NT2/D1 (cell line): ENCODE data around the gene DCLK1.

Source experiments
- SUZ12 ChIP-seq: IDR thresholded peaks from 2 replicates; pipeline ENCODE4 v1.6.1; 2011; ENCODE audit not compliant: insufficient read length, insufficient read depth; ENCODE audit errors: extremely low read depth
- YY1 ChIP-seq: IDR thresholded peaks from 2 replicates; pipeline ENCODE4 v1.6.1; 2011; ENCODE audit not compliant: insufficient read length, insufficient read depth
- ZNF274 ChIP-seq: IDR thresholded peaks from 2 replicates; pipeline ENCODE4 v1.6.1; 2011; ENCODE audit warnings: mild to moderate bottlenecking, low read depth, low read length

DNA sequence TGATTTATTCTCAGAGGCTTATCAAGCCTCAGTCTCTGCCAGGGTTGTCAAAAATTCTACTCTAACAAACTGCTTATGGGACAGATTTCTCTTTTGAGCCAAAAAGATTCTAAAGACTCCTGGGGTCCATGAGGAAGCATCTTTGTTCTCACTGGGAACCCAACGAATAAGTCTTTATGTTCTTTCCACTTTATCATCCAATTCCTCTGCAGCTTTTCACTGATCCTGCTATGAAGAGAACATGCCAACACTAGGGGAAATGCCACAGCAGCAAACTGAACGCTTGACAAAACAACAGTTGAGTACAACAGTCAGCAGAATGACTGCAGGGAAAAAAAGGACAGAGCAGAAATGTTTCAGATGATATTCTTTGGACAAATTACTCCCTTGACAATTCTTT is 22.2 kb downstream of the DCLK1 start:
- TF ChIP-seq SUZ12, result no peak
- TF ChIP-seq YY1, result no peak
- no peak for TF ChIP-seq ZNF274
